Measurements from ENCODE around the gene PRDM16.

DNA sequence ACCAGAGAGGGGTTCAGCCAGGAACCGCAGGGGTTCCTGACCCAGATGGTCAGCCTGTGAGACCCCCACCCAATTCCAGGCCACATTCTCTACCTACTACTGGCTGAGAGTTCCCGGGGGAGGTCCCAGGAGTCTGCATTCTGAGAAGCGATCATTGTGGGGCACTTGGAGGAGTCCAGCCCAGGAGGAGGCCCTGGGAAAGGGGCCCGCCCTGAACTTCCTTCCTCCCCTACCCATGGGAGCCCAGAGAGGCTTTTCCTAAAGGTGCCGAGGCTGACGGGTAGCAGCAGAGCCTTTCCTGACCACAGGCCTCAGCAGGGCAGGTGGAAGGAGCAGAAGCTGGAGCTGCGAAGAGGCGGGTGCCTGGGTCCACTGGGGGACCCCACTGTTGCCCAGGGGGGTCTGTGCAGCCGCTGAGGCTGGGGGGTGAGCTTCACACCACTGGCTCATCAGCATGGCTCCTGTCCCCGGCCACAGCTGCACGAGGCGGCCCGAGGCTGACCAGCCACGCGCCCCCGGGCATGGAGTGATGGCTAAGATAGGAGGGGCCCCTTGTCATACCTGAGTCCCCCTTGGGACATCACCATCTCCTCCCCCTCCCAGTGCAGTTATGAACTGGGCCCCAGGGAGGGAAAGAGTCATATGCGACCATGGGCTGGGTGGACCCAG, 127.7 kb downstream of the PRDM16 start:
- TF ChIP-seq TCF4 (CRISPR knock-in tag; IDR thresholded peaks at IDR 0.05; ENCODE audit: borderline replicate concordance) (no peak), ARNTL (CRISPR knock-in tag; IDR thresholded peaks at IDR 0.05; ENCODE audit: borderline replicate concordance, low read depth) (no peak), GLIS3 (CRISPR knock-in tag; IDR thresholded peaks at IDR 0.05) (no peak), BACH2 (CRISPR knock-in tag; IDR thresholded peaks at IDR 0.05; ENCODE audit: borderline replicate concordance) (no peak), OSR1 (CRISPR knock-in tag; IDR thresholded peaks at IDR 0.05) (no peak), RARB (CRISPR knock-in tag; IDR thresholded peaks at IDR 0.05) (no peak), ESRRG (CRISPR knock-in tag; IDR thresholded peaks at IDR 0.05) (no peak)
- TF ChIP-seq, protein P1, sequence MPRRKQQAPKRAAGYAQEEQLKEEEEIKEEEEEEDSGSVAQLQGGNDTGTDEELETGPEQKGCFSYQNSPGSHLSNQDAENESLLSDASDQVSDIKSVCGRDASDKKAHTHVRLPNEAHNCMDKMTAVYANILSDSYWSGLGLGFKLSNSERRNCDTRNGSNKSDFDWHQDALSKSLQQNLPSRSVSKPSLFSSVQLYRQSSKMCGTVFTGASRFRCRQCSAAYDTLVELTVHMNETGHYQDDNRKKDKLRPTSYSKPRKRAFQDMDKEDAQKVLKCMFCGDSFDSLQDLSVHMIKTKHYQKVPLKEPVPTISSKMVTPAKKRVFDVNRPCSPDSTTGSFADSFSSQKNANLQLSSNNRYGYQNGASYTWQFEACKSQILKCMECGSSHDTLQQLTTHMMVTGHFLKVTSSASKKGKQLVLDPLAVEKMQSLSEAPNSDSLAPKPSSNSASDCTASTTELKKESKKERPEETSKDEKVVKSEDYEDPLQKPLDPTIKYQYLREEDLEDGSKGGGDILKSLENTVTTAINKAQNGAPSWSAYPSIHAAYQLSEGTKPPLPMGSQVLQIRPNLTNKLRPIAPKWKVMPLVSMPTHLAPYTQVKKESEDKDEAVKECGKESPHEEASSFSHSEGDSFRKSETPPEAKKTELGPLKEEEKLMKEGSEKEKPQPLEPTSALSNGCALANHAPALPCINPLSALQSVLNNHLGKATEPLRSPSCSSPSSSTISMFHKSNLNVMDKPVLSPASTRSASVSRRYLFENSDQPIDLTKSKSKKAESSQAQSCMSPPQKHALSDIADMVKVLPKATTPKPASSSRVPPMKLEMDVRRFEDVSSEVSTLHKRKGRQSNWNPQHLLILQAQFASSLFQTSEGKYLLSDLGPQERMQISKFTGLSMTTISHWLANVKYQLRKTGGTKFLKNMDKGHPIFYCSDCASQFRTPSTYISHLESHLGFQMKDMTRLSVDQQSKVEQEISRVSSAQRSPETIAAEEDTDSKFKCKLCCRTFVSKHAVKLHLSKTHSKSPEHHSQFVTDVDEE (CRISPR knock-in tag; IDR thresholded peaks at IDR 0.05), result no peak
- TF ChIP-seq, protein P2, sequence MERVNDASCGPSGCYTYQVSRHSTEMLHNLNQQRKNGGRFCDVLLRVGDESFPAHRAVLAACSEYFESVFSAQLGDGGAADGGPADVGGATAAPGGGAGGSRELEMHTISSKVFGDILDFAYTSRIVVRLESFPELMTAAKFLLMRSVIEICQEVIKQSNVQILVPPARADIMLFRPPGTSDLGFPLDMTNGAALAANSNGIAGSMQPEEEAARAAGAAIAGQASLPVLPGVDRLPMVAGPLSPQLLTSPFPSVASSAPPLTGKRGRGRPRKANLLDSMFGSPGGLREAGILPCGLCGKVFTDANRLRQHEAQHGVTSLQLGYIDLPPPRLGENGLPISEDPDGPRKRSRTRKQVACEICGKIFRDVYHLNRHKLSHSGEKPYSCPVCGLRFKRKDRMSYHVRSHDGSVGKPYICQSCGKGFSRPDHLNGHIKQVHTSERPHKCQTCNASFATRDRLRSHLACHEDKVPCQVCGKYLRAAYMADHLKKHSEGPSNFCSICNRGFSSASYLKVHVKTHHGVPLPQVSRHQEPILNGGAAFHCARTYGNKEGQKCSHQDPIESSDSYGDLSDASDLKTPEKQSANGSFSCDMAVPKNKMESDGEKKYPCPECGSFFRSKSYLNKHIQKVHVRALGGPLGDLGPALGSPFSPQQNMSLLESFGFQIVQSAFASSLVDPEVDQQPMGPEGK (CRISPR knock-in tag; IDR thresholded peaks at IDR 0.05; ENCODE audit: borderline replicate concordance), result no peak
- TF ChIP-seq, protein P3, sequence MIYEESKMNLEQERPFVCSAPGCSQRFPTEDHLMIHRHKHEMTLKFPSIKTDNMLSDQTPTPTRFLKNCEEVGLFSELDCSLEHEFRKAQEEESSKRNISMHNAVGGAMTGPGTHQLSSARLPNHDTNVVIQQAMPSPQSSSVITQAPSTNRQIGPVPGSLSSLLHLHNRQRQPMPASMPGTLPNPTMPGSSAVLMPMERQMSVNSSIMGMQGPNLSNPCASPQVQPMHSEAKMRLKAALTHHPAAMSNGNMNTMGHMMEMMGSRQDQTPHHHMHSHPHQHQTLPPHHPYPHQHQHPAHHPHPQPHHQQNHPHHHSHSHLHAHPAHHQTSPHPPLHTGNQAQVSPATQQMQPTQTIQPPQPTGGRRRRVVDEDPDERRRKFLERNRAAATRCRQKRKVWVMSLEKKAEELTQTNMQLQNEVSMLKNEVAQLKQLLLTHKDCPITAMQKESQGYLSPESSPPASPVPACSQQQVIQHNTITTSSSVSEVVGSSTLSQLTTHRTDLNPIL (CRISPR knock-in tag; IDR thresholded peaks at IDR 0.05; ENCODE audit: low read depth), result no peak
